Suppressor macrophage treated with lipopolysaccharide for 1 hour (primary cell): ENCODE measurements around the gene ACR.
"Not testable (repeated sequence)": the region's sequence is repeated elsewhere in the genome, so short reads cannot be mapped to it uniquely, and the experiment has no call there.

ENCODE experiments used
- DNase-seq, 3 donors: peaks; one replicate each; pipeline ENCODE4 v3.0.0-alpha.2; 2020 to 2022

The ACR gene

DNA sequence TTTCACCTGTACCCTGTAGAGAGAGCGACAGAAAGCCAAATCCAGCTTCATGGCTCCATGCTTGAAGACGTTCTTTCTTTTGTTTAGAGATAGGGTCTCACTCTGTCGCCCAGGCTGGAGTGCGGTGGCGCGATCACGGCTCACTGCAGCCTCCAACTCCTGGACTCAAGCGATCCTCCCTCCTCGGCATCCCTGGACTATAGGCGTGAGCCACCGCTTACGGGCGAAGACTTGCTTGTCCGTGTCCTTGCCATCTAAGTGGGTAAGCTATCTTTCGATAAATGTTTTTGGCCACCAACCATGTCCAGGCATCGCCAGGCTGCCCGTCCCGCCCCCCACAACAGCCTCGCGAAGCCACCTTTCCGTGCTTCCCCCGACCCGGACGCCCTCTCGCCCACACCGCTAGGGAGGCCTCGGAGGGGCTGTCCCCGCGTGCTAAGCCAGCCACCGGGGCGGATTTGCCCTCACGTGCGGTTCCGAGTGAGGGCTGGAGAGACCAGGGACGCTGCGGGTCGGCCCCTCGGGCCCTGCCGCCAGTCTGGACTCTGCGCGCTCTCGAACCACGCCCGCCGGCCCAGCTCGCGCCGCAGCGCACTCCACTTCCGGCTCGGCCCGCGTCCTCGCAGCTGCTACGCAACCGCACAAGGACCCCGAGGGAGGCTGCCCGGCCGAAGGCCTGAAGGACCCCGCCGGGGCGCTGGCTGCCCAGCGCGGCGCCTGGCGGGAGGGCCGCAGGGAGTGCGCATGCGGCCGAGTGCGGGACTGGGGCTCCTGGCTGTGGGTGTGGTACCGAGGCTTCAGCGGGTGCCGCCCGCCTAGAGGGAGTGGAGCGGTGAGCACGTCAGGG lies 45.3 kb downstream of the ACR start, which contains the start of gene RABL2B:
Gene RABL2B, minus strand, starts transcription at position 604 of the 847 bp plus-strand sequence. CDS start 1,342 bp downstream, outside the sequence.
- DNase-seq: peak; percentile 93 to 94 (median 94)

GRCh38 chr22:50783880-50784276 lies 45.9 kb downstream of the ACR start:
- peak in 1 of 3 donors; percentile 11 for DNase-seq

GRCh38 chr22:50785289-50785688 lies 47.3 kb downstream of the ACR start:
- DNase-seq: peak; percentile 10 to 21 (median 19)

DNA sequence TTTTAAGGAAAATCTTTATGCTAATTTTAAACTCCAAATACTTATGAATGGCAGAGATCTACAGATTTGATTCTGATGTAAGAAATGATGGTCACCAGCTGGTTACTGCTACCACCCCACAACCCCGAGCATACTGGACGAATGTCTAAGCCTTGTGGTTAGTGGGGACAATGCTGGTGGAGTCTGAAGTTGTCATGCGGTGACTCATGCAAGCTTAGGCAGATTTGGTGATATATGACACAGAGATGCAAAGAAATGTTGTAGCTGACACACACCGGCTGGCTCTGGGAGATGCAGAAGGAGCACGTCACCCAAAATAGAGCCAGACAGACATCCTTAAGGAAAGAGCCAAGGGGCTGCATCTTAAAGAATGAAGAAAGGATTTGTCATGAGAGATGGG lies 48.9 kb downstream of the ACR start:
- not testable (repeated sequence) for DNase-seq
